ENCODE results near the gene ENHO. TPM values are rescaled to one million over a fixed set of nuclear protein-coding genes. Genes with fewer than 3 reads are reported as not detected.

ENHO gene
- total and polyA plus RNA-seq, 9 donors: 0.22 to 0.87 (median 0.33) TPM; not detected in 2

DNA sequence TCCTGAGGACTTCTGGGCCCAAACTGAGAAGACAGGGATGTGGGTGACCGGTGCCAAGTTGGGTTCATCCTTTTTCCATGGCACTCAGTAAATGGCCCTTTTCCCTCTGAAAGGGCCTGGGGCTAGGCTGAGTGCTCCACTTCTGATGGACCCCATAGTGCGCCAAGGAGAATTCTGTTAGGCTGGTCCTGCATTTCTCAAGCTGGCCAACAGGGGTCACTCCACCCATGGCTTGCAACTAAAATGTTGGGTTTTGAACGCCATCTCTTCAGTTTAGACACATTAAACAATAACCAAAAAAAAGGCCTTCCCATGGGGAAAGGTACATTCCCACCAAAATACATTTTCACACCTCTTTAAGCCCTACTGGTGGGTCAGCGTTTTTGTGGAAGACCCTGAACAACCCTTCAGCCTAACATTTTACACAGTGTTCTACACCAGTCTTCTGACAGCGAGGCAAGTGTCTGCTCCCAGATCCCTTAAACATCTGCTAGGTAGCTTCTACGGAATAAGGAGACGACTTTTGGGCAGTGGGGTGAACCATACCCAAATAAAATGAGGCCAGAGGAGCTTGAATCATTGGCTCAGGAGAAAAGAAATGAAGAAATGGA lies 39.5 kb upstream of the ENHO start:
- DNase-seq: no peak
- intact Hi-C loops (cut with DNase I): no loop called here
- H3K4me3 ChIP-seq: no peak overlapping the region
- H3K9me3 ChIP-seq: no peaks in the 10 kb centered on the region
- H3K36me3 ChIP-seq: no peaks in the 10 kb centered on the region
- WGBS, 3 donors: 94 to 96% (median 95%) methylated on average over 7 of the region's 7 CpGs
- H3K27me3 ChIP-seq: no peaks in the 10 kb centered on the region
- TF ChIP-seq POLR2A (IDR thresholded peaks at IDR 0.05) (no peak), EP300 (IDR thresholded peaks at IDR 0.05) (no peak)
- TF ChIP-seq, protein P1, sequence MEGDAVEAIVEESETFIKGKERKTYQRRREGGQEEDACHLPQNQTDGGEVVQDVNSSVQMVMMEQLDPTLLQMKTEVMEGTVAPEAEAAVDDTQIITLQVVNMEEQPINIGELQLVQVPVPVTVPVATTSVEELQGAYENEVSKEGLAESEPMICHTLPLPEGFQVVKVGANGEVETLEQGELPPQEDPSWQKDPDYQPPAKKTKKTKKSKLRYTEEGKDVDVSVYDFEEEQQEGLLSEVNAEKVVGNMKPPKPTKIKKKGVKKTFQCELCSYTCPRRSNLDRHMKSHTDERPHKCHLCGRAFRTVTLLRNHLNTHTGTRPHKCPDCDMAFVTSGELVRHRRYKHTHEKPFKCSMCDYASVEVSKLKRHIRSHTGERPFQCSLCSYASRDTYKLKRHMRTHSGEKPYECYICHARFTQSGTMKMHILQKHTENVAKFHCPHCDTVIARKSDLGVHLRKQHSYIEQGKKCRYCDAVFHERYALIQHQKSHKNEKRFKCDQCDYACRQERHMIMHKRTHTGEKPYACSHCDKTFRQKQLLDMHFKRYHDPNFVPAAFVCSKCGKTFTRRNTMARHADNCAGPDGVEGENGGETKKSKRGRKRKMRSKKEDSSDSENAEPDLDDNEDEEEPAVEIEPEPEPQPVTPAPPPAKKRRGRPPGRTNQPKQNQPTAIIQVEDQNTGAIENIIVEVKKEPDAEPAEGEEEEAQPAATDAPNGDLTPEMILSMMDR (IDR thresholded peaks at IDR 0.05): no peak
- peaks cover 15% of the 10 kb centered on the region for H3K4me1 ChIP-seq (ENCODE audit: insufficient read depth)
- H3K27ac ChIP-seq: no peak overlapping the region

DNA sequence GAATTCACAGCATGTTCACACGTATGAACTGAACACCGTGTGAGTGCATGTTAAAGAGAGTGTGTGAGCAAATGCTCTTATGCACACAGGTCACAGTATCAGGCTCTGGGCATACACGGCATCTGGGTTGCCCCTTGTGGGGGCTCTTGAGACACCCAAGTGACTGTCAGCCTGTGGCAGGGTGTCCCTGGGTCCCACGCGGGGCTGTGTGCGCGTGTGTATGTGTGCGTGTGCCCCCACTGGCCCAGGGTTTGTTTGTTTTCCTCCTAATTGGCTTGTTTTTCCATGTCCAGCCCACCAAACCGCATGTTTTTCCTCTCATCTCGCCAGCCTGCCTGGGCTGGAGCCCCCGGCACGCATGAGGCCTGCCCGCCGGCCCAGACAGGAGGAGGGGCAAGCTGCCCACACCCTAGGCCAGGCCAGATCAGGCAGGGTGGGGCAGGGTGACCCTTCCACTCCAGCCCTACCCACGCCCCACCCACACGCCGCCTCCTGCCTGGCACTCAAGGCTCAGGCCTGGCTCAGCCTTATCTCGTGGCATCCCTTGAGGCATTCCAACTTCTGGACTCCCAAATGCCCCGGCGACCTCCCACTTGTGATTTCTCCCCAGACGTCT lies 37.9 kb upstream of the ENHO start:
- Histone ChIP-seq H3K36me3 (no peaks in the 10 kb centered on the region), H3K4me1 (ENCODE audit: insufficient read depth) (peaks cover 15% of the 10 kb centered on the region), H3K4me3 (no peak overlapping the region), H3K27me3 (no peaks in the 10 kb centered on the region), H3K27ac (no peak overlapping the region), H3K9me3 (no peaks in the 10 kb centered on the region)
- TF ChIP-seq, protein P1 (IDR thresholded peaks at IDR 0.05): no peak
- TF ChIP-seq EP300 (IDR thresholded peaks at IDR 0.05) (no peak), POLR2A (IDR thresholded peaks at IDR 0.05) (no peak)
- peak in 1 of 5 donors; percentile 50 for DNase-seq
- intact Hi-C loops (cut with DNase I): no loop called here
- 19 to 37% (median 27%) methylated on average over 21 of the region's 21 CpGs for WGBS, 3 donors

- Histone ChIP-seq H3K4me3 (no peak overlapping the region), H3K27ac (no peak overlapping the region), H3K27me3 (no peaks in the 10 kb centered on the region), H3K9me3 (no peaks in the 10 kb centered on the region), H3K36me3 (no peaks in the 10 kb centered on the region), H3K4me1 (ENCODE audit: insufficient read depth) (peaks cover 15% of the 10 kb centered on the region)
- TF ChIP-seq POLR2A (IDR thresholded peaks at IDR 0.05): no peak
- TF ChIP-seq EP300 (IDR thresholded peaks at IDR 0.05): no peak
- TF ChIP-seq, protein P1 (IDR thresholded peaks at IDR 0.05): no peak
- DNase-seq: peak in 4 of 5 donors; percentile 53 to 79 (median 61)
- WGBS, 3 donors: 2 to 6% (median 4%) methylated on average over 19 to 21 of the region's 21 CpGs
- intact Hi-C loops (cut with DNase I): no loop called here
These were observed 37.0 kb upstream of the ENHO start for GRCh38 chr9:34559624-34560455.

DNA sequence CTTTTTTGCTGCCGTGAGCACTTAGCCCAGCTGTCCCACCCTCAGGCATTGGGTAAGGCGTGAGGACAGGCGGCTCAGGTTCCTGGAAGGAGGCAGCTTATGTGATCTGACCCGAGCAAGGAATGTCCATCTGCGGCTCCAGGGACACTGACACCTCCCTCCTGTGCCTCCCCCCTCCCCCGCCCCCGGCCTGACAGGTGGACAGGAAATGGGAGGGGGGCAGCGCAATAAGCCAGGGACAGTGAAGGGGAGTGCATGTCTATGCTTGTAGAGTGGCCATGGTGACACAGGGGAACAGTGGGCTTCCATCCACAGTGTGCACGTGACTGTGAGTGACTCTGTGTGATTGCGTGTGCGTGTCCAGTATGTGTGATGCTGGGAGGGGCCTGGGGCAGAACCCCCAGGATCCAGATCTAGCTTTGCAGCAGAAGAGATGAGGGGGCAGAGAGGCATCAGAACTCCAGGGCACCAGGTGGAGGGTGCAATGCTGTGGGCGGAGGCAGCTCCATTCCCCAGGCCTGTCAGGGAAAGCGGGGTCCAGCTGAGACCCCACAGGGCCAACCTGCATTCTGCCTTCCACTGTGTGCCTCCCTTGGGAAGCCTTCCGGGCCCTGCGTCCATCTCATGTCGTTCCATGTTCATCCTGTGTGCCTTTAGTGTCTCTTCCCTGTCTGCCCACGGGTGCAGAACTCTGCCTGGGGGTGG lies 36.3 kb upstream of the ENHO start:
- Histone ChIP-seq H3K27ac (no peak overlapping the region), H3K27me3 (no peaks in the 10 kb centered on the region), H3K4me3 (no peak overlapping the region), H3K9me3 (no peaks in the 10 kb centered on the region), H3K4me1 (ENCODE audit: insufficient read depth) (peaks cover 15% of the 10 kb centered on the region), H3K36me3 (no peaks in the 10 kb centered on the region)
- TF ChIP-seq, protein P1 (IDR thresholded peaks at IDR 0.05): no peak
- TF ChIP-seq POLR2A (IDR thresholded peaks at IDR 0.05): no peak
- no peak for TF ChIP-seq EP300 (IDR thresholded peaks at IDR 0.05)
- WGBS, 3 donors: 45 to 56% (median 53%) methylated on average over 16 to 17 of the region's 17 CpGs
- intact Hi-C loops (cut with DNase I): no loop called here
- DNase-seq: peak in 1 of 5 donors; percentile 32

All from ovary (tissue), 9 donors.